Measurements from ENCODE around the gene DBNL. TPM values are rescaled to one million over a fixed set of nuclear protein-coding genes. Genes with fewer than 3 reads are reported as not detected.

DBNL gene
- total RNA-seq, 3 donors from 2014 or later = 147 to 167 (median 165) TPM

DNA sequence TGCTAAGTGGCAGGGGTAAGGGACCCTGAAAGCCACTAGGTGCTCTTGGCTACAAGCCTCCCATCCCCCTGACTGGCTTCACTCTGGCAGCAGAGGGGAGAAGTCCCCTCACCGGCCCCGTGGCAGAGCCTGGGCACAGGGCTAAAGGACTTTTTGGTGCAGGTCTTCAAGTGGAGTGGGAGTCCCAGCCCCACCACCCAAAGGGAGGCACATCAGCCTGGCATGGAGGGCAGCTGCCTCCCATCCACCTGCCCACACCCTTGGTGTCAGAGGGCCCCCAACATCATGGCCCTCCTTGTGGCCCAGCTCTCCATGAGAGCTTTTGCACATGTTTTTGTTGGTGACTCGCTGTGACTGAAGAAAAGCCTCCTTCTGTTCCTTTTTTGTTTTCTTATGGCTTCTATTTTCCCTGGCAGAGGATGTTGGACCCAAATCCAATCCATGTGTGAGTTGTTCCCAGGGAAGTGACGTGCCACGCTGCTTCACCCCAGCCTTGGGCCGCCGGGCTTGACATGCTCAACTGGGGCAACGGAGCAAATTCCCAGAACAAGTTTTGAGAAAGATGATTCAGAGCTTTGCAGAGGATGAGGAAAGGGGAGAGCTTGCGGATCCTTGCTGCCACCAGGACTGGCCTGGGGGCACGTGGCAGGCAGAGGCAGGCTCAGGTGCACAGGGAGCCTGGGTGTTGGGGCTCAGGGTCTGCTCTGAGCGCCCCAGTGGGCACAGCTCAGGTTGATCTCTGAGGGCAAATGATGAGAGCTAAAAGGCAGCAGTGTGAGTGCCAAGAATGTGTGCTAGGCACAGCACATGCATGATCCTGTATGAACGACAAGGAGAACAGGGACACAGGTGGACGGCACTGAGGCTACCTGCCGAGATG is 57.7 kb downstream of the DBNL start:
- DNase-seq (no peak), ATAC-seq (no peak)
- no peaks in the 10 kb centered on the region for H3K9me3 Mint-ChIP-seq
- peaks cover 21% of the 10 kb centered on the region for H3K27me3 Mint-ChIP-seq (ENCODE audit: low read depth)
- no peaks in the 10 kb centered on the region for H3K36me3 Mint-ChIP-seq (ENCODE audit: insufficient read depth)
- H3K4me3 Mint-ChIP-seq = peak overlapping the region; percentile 31
- H3K4me1 Mint-ChIP-seq (ENCODE audit: low read depth) = peaks cover 18% of the 10 kb centered on the region

DNA sequence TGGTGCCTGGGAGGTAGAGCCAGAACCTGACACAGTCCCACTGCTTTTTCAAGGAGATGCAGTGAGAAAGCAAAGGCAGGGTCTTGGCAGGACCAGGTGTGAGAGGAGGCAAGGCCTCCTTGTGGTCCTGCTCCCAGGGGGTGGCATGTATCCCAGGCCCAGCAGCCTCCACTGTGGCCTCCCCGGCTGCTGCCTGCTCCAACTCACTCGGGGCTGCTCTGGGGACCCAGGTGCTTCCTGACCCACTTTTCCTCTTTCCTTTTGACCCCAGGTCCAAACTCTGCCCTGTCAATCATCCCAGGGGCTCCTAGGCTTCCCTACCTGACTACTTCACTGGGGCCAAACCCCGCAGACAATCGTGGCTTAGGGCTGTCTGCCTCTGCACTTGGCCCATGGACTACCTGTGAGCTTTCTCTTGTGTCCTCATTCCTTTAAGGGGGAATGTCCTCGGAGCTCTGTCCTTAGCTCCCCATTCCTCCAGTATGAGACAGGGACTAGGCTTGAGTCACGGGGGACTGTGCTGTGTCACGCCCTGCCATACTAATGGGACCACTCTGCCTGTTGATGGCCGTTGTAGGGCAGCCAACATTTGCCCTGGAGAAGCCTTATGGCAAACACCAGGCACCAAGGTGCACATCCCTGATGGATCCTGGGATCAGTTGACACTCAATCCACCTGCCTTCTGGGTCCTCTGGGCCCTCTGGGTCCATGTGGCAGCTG is 58.5 kb downstream of the DBNL start:
- peaks cover 21% of the 10 kb centered on the region for H3K27me3 Mint-ChIP-seq (ENCODE audit: low read depth)
- no peaks in the 10 kb centered on the region for H3K9me3 Mint-ChIP-seq
- no peaks in the 10 kb centered on the region for H3K36me3 Mint-ChIP-seq (ENCODE audit: insufficient read depth)
- DNase-seq = no peak
- no peak for ATAC-seq
- peaks cover 15% of the 10 kb centered on the region for H3K4me1 Mint-ChIP-seq (ENCODE audit: low read depth)
- peak overlapping the region; percentile 59 for H3K4me3 Mint-ChIP-seq

DNA sequence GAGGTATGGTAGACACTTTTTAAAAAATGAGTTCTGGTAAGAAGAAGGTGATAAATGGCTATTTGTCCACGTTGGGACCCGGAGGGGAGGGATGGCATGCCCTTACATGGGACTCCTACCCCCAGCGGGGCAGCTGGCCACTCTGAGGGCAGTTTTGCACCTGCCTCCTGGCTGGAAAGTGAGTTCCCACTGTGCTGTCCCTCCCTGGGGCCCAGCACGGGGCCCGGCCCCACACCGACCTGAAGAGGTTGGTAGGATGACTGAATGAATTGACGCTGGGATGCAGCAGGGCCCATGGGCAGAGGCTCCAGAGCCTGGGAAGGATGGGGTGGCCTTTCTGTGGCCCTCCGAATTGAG is 59.0 kb downstream of the DBNL start:
- H3K4me1 Mint-ChIP-seq (ENCODE audit: low read depth) = peaks cover 15% of the 10 kb centered on the region
- DNase-seq (no peak), ATAC-seq (no peak)
- peaks cover 21% of the 10 kb centered on the region for H3K27me3 Mint-ChIP-seq (ENCODE audit: low read depth)
- no peaks in the 10 kb centered on the region for H3K36me3 Mint-ChIP-seq (ENCODE audit: insufficient read depth)
- peak overlapping the region; percentile 59 for H3K4me3 Mint-ChIP-seq
- H3K9me3 Mint-ChIP-seq = no peaks in the 10 kb centered on the region

DNA sequence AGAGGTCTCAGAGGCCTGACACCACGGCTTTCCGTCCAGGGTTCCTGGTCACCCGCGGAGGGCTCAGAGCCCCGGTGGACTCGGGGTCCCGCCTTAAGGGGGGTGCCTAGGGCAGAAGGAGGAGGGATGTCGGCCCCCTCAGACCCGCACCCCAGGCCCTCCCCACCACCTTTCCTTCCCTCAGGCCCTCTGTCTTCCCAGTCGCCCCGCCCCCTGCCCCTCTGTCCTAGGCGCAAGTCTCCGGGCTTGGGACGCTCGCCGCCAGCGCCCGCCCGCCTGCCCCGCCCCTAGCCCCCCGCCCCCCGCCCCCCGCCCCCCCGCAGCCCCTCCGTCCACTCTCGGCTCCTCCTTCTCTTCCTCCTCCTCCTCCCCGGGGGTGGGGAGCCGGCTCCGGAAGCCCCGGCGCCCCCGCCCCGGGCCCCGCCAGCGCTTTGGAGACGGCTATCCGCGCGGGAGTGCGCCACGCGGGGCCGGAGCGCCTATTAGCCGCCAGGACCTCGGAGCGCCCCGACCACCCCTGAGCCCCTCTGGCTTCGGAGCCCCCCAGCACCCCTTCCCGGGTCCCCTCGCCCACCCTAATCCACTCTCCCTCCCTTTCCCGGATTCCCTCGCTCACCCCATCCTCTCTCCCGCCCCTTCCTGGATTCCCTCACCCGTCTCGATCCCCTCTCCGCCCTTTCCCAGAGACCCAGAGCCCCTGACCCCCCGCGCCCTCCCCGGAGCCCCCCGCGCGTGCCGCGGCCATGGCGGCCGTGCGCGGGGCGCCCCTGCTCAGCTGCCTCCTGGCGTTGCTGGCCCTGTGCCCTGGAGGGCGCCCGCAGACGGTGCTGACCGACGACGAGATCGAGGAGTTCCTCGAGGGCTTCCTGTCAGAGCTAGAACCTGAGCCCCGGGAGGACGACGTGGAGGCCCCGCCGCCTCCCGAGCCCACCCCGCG is 59.7 kb downstream of the DBNL start, which contains the start of gene AEBP1:
TSS of gene AEBP1 (plus strand) at position 423 of the 937 bp plus-strand sequence. CDS start at position 744, 321 bp downstream.
- ATAC-seq (peak; percentile 46 to 47), DNase-seq (no peak)
- no peaks in the 10 kb centered on the region for H3K36me3 Mint-ChIP-seq (ENCODE audit: insufficient read depth)
- H3K4me3 Mint-ChIP-seq = peak within 1 kb of the TSS; percentile 77
- peaks cover 21% of the 10 kb centered on the region for H3K27me3 Mint-ChIP-seq (ENCODE audit: low read depth)
- H3K9me3 Mint-ChIP-seq = no peaks in the 10 kb centered on the region
- H3K4me1 Mint-ChIP-seq (ENCODE audit: low read depth) = peaks cover 15% of the 10 kb centered on the region

DNA sequence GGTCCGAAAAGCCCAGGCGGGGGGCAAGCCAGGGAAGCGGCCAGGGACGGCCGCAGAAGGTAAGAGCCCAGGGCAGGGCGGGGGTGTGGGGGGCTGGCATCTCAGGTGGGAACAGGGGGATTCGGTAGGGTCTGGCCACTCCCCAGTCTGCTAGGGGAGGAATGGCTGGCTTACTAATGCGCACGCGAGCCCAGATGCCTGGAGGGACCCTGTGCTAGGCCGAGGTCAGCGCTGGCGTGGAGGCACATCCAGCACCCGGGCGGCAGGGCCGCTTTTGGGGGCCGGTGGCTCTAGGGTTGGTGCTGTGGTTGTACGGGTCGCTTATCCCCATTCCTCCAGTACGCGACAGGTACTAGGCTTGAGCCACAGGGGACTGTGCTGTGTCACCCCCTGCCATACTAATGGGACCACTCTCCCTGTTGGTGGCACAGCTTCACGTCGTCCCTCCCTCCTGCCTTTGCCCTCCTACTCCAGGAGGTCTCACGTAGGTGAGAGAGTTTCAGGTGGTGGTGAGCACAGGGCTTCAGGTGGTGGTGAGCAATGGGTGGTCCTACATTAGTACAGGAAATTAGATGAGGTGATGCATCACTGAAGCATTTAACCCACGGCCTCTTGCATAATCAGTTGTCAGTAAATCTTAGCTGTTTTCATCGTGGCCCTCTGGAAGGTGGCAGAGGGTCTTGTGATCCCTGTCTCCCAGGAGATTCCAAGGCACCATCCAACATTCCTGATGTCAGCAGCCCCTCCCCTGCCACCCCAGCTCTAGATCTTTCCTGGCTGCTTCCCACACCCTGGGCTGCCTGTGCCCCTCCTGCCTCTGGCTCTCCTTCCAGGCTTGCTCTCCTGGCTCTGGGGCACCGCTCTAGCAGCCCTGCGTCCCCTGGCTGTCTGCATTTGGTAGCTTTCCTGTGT is 60.6 kb downstream of the DBNL start:
- Mint-ChIP-seq H3K27me3 (ENCODE audit: low read depth) (peaks cover 21% of the 10 kb centered on the region), H3K4me3 (peak overlapping the region; percentile 77), H3K36me3 (ENCODE audit: insufficient read depth) (no peaks in the 10 kb centered on the region), H3K4me1 (ENCODE audit: low read depth) (peaks cover 15% of the 10 kb centered on the region), H3K9me3 (no peaks in the 10 kb centered on the region)
- ATAC-seq (peak; percentile 35 to 36), DNase-seq (no peak)

DNA sequence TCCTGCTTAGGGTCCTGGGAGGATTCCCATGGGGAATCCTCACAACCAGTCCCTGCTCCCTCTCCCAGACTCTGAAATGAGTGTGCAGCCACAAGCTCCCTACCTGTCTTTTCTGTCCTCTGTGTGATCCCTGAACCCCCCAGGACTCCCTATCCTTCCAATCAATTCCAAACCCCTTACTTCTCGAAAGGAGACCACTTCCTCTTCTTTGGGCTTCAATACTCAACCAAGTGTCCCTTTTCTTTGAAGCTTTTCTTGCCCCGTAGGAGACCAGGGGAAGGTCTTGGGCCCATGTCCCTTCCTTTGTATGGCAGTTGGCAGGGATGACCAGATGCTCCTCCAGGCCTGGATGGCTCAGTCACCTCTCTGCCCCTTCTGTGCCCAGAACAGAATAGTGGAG is 61.3 kb downstream of the DBNL start:
- Mint-ChIP-seq H3K4me1 (ENCODE audit: low read depth) (peaks cover 15% of the 10 kb centered on the region), H3K9me3 (no peaks in the 10 kb centered on the region)
- ATAC-seq = no peak

DNA sequence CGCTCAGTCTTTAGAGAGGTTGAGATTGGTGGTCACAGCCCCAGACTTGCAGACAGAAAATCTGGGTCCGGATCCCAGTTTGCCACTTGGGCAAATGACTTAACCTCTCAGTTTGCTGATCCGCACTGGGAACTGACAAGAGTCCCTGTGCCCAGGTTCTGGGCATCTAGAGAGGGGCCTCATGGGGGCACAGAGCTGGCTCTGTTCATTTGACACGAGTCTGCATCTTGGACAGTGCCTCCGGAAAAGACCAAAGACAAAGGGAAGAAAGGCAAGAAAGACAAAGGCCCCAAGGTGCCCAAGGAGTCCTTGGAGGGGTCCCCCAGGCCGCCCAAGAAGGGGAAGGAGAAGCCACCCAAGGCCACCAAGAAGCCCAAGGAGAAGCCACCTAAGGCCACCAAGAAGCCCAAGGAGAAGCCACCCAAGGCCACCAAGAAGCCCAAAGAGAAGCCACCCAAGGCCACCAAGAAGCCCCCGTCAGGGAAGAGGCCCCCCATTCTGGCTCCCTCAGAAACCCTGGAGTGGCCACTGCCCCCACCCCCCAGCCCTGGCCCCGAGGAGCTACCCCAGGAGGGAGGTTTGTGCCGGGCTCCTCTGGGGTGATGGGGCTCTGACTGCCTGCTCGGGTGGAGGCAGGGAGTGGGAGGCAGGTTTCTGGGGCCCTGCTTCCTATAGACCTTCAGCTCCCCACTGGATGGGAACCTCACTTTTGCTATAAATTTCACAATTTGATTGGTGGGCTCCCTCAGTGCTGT is 62.0 kb downstream of the DBNL start:
- Mint-ChIP-seq H3K27me3 (ENCODE audit: low read depth) (peaks cover 21% of the 10 kb centered on the region), H3K36me3 (ENCODE audit: insufficient read depth) (no peaks in the 10 kb centered on the region), H3K4me3 (no peak overlapping the region), H3K9me3 (no peaks in the 10 kb centered on the region), H3K4me1 (ENCODE audit: low read depth) (peaks cover 15% of the 10 kb centered on the region)
- no peak for DNase-seq
- ATAC-seq = no peak

More for the DNA sequence above, 61.3 kb downstream of the DBNL start:
- DNase-seq = no peak
- H3K4me3 Mint-ChIP-seq = peak overlapping the region; percentile 77
- H3K36me3 Mint-ChIP-seq (ENCODE audit: insufficient read depth) = no peaks in the 10 kb centered on the region
- H3K27me3 Mint-ChIP-seq (ENCODE audit: low read depth) = peaks cover 21% of the 10 kb centered on the region

DNA sequence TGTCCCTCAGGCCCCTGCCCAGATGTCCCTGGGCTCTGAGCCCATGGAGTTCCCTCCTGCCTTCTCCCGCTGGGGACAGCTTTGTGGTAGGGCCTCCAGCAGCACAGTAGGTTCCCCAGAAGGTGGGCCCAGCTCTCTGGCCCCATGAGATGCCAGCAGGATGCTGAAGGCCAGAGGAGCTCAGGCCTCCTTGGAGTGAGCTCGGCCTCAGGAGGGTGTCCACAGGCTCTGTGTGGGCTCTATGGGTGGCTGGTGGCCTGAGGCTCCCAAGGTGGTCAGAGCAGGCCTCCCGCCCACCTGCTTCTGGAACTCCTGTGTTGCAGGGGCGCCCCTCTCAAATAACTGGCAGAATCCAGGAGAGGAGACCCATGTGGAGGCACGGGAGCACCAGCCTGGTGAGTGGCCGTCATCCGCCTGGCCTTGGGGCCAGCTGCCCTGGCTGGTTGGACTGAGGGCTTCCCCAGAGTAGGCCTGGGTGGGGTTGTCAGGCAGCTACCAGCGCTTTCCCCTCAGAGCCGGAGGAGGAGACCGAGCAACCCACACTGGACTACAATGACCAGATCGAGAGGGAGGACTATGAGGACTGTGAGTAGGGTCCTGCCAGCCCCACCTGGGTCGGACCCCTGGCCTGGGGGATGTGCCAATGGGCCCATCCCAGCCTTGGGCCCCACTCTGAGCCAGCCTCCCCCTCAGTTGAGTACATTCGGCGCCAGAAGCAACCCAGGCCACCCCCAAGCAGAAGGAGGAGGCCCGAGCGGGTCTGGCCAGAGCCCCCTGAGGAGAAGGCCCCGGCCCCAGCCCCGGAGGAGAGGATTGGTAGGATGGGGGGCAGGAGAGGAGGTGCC is 62.8 kb downstream of the DBNL start:
- ATAC-seq (no peak), DNase-seq (no peak)
- Mint-ChIP-seq H3K9me3 (no peaks in the 10 kb centered on the region), H3K4me1 (ENCODE audit: low read depth) (peaks cover 15% of the 10 kb centered on the region), H3K27me3 (ENCODE audit: low read depth) (peaks cover 21% of the 10 kb centered on the region), H3K4me3 (no peak overlapping the region), H3K36me3 (ENCODE audit: insufficient read depth) (no peaks in the 10 kb centered on the region)

DNA sequence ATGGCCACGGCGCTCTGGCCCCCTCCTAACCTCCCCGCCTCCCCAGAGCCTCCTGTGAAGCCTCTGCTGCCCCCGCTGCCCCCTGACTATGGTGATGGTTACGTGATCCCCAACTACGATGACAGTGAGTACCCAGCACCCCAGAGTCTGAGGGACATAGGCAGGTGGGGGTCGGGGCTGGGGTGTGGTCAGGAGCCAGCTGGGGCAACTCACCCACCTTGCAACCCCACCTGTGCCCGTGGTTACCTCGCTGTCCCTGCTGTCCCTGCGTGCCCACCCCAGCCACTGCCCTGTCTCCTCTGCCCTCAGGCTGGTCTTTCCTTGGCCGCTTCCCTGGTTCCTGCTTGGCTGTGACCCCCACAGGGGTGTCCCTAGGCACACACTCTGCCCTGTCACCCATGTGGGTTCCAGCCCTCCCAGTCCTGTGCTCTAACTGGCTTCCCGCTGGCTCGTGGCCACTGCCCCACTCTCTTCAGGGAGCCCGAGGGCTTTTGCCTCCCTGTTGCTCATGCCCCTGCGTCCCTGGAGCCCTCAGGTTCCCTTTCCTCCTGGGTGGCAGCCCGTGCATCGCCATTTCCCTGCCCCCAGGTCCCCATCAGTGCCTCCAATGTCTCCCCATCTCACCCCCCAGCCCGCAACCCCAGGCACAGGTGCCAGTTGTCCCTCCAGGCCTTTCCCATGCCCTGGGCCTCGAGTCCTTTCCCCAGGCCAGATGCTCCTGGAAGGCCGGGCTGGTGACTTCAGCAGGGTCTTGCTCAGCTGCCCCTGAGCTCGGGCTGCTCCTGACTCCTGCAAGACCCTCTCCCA is 63.7 kb downstream of the DBNL start:
- Mint-ChIP-seq H3K27me3 (ENCODE audit: low read depth) (peaks cover 19% of the 10 kb centered on the region), H3K9me3 (no peaks in the 10 kb centered on the region), H3K4me1 (ENCODE audit: low read depth) (peaks cover 15% of the 10 kb centered on the region), H3K4me3 (no peak overlapping the region), H3K36me3 (ENCODE audit: insufficient read depth) (no peaks in the 10 kb centered on the region)
- DNase-seq = no peak
- no peak for ATAC-seq

DNA sequence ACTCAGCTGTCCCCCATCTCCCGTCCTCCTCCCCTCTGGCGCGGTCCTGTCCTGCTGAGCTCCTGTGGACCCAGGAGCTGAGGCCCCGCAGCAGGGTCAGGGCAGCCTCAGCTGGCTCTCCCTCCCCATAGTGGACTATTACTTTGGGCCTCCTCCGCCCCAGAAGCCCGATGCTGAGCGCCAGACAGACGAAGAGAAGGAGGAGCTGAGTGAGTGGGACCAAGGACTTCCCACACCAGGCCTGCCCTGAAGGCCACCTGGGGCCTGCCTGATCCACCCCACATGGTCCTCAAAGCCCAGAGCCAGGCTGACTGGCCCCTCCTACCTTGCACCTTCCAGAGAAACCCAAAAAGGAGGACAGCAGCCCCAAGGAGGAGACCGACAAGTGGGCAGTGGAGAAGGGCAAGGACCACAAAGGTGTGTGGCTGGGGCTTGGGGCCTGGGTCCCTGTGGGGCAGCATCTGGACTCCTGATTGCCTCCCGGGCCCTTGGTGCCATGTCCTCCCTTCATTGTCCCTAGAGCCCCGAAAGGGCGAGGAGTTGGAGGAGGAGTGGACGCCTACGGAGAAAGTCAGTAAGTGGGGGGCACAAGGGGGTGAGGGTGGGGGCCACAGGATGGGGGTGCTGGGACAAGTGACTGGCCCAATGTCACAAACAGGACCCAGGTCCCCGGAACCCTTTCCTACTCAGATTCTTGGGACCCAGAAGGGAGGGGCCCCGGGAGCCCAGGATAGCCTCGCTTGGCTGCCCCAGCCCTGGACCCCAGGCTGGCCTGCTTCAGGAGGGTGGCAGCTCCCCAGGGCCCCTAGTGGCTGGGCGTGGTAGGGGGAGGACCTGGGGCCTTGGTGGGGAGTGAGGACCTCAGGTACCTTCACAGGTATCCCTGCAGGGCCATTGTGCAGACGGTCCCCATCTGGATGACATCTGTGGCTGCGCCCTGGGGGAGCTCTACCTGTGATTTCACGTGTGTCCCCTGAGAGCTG is 64.6 kb downstream of the DBNL start:
- H3K4me1 Mint-ChIP-seq (ENCODE audit: low read depth) = peaks cover 12% of the 10 kb centered on the region

DNA sequence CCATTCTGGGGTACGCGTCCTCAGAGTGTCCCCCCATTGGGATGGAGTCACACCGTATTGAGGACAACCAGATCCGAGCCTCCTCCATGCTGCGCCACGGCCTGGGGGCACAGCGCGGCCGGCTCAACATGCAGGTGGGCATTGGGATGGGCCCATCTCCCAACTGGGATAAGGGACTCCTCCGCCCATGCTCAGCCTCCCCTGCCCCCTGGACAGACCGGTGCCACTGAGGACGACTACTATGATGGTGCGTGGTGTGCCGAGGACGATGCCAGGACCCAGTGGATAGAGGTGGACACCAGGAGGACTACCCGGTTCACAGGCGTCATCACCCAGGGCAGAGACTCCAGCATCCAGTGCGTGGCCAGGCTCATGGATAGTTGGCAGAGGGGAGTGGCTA is 65.5 kb downstream of the DBNL start:
- no peak for ATAC-seq
- Mint-ChIP-seq H3K4me1 (ENCODE audit: low read depth) (peaks cover 12% of the 10 kb centered on the region), H3K36me3 (ENCODE audit: insufficient read depth) (peaks cover 5% of the 10 kb centered on the region), H3K27me3 (ENCODE audit: low read depth) (peaks cover 14% of the 10 kb centered on the region), H3K9me3 (no peaks in the 10 kb centered on the region), H3K4me3 (no peak overlapping the region)
- no peak for DNase-seq

More for the DNA sequence above, 64.6 kb downstream of the DBNL start:
- H3K9me3 Mint-ChIP-seq = no peaks in the 10 kb centered on the region
- H3K36me3 Mint-ChIP-seq (ENCODE audit: insufficient read depth) = peaks cover 2% of the 10 kb centered on the region
- ATAC-seq = no peak
- no peak for DNase-seq
- H3K27me3 Mint-ChIP-seq (ENCODE audit: low read depth) = peaks cover 16% of the 10 kb centered on the region
- H3K4me3 Mint-ChIP-seq = no peak overlapping the region
